HG03442 (cell line): ENCODE measurements around the gene ZNF232.
"Not testable (repeated sequence)": the region's sequence is repeated elsewhere in the genome, so short reads cannot be mapped to it uniquely, and the experiment has no call there.

Experiments used
- ATAC-seq: cut with Tn5 transposase; IDR thresholded peaks from one replicate; pipeline ENCODE4 v1.9.1; 2021; ENCODE audit warnings: mild to moderate bottlenecking, moderate library complexity; ENCODE audit not compliant: unreplicated experiment

ZNF232 gene

GRCh38 chr17:5111402-5112204 is at the start of gene ZNF232:
TSS of gene ZNF232 (minus strand) at chr17:5111878. CDS start at chr17:5111822, 56 bp downstream.
- peak; percentile 91 for ATAC-seq

- ATAC-seq, result not testable (repeated sequence)
These were observed 49.0 kb upstream of the ZNF232 start for GRCh38 chr17:5160702-5161101.

GRCh38 chr17:5146122-5146521 is 34.4 kb upstream of the ZNF232 start:
- ATAC-seq, result not testable (repeated sequence)

- ATAC-seq, result not testable (repeated sequence)
These were observed 31.2 kb upstream of the ZNF232 start for GRCh38 chr17:5142877-5143276.

GRCh38 chr17:5139458-5139732 is 27.7 kb upstream of the ZNF232 start:
- ATAC-seq, result no peak

GRCh38 chr17:5138616-5139457 is 27.2 kb upstream of the ZNF232 start:
- ATAC-seq, result no peak

DNA sequence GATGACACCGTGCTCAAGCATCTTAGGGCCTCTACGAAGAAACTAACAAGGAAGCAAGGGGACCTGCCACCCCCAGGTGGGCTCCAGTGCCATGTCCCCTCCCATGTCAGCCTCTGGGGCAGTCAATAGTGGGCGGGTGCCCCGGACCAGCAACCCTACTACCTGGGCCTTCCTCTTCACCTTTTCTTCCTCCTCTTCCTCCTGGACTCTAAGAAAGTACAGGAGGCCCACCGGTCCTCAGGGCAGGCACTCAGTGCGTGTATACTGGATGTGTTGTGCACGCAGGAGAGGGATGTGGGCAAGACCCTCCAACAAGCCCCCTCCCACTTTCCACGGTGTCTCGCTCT is 26.5 kb upstream of the ZNF232 start:
- ATAC-seq, result not testable (repeated sequence)

DNA sequence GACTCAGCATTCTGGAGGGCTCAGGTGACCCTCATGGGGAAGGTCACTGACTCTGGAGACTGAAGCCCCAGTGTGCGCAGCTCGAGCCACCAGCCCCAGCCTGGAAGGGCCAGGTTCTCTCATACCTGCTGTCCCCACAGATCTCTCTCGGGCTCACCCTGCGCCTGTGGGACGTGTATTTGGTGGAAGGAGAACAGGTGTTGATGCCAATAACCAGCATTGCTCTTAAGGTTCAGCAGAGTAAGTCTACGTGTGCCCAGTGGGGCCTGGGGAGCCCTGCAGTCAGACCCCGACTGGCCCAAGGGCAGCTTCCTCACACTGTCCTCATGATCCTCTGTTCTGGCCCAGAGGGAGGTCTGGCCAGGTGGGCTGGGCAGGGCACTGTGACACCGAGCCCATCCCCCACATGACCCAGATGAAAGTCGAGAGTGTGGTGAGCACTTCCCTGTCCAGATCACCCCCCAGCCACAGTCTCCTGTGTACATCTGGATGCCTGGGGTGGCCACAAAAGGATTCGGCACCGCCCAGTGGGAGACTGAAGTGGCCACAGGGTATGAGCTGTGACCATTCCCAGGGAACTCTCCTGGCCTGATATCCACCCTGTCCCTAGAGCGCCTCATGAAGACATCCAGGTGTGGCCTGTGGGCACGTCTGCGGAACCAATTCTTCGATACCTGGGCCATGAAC is 26.0 kb upstream of the ZNF232 start:
- ATAC-seq, result not testable (repeated sequence)

DNA sequence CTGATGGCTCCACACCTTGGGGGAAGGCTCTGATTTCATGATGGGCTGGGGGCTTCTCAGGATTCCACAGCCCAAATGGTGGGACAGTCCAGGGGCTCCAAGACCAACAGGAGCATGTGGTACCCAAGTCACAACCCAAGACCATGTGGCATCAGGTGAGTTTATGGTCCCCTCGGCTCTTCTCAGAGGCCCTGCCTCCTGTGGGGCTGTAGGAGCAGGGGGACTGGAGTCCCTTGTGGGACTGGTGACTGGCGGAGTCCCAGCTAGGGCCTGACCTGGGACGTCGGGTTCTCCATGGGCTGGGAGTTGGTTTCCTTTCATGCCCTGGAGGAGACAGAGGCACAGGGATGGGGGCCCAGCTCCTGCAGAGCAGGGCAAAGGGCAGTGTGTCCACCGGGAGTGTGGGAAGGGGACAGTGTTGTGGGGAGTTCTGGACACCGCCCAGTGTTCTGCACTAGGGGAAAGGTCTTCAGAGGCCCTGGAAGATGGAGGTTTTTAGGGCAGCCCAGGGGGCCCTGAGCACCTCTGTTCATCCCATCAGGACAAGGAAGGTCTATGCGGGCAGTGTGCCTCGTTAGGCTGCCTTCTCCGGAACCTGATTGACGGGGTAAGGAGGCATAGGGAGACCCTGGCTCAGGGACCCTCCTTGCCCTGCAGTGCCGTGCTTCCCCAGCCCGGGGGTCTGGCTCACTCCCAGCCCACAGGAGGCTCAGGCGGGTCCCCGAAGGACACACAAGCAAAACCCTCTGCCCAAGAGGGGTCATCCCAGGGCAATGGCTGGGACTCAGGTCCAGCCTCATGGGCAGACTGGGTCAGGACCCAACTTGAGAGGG is 25.1 kb upstream of the ZNF232 start:
- ATAC-seq, result not testable (repeated sequence)

GRCh38 chr17:5135726-5136579 is 24.3 kb upstream of the ZNF232 start:
- no peak for ATAC-seq

DNA sequence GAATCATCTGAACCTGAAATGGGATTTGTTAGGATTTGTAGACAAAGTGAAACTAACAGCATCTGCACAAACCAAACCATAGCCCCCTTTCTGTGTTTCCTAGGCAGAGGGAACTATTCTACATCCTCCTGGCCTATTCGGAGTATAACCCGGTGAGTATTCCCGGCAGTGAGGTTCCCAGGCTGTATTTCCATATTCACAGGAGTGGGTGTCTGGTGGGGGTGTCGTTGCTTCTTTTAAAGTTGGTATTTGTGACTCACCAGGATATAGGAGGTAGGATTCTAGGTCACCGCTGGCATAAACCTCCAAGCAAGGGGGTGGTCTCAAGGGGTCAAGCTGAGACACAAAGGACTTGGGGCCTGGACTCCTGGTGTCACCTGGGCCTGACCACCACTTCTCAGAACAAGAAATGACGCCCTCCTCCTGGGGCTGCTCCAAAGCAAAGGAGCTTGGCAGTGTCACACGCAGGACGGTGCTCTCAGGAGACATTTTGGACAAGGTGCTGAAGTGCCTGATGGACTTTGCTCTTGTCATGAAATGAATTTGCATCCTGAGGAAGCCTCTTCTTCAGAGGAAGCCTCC is 23.5 kb upstream of the ZNF232 start:
- not testable (repeated sequence) for ATAC-seq

- ATAC-seq, result not testable (repeated sequence)
These were observed 22.9 kb upstream of the ZNF232 start for GRCh38 chr17:5134571-5134970.

DNA sequence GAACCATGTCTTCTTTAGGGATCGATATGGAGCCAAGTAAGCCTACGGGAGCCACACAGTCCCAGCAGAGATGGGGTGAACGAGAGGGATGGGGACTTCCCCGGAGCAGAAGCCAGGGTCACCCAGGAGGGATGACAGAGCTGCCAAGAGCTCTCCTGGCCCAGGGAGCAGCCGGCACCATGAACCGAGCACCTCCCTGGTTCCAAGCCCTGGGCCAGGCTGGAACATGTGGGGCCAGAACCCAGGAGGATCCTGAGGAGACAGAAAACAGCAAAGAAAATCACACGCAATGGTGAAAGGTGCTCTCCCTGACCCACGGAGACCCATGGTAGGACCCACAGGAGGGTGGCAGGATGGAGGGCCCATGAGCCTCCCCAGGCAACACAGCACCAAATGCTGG is 22.3 kb upstream of the ZNF232 start:
- not testable (repeated sequence) for ATAC-seq

DNA sequence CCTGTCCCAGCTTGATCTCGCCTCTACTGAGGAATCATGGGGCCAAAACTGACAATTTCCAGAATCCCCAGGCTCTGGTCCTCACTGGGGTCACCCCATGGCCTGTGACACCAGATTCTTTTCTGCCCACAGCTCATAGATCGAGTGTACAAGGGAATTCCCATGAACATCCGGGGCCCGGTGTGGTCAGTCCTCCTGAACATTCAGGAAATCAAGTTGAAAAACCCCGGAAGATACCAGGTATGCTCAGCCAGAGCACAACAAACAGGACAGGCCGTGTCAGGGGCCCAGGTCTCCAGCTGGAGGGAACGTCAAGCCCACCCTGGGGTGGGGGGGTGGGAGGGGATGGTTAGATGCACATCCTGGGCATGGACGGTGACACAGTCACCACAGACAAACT is 21.6 kb upstream of the ZNF232 start:
- ATAC-seq, result no peak

GRCh38 chr17:5132503-5133225 is 21.0 kb upstream of the ZNF232 start:
- not testable (repeated sequence) for ATAC-seq

- ATAC-seq, result not testable (repeated sequence)
These were observed 20.3 kb upstream of the ZNF232 start for GRCh38 chr17:5131799-5132502.

- ATAC-seq, result no peak
These were observed 19.6 kb upstream of the ZNF232 start for GRCh38 chr17:5131146-5131715.

DNA sequence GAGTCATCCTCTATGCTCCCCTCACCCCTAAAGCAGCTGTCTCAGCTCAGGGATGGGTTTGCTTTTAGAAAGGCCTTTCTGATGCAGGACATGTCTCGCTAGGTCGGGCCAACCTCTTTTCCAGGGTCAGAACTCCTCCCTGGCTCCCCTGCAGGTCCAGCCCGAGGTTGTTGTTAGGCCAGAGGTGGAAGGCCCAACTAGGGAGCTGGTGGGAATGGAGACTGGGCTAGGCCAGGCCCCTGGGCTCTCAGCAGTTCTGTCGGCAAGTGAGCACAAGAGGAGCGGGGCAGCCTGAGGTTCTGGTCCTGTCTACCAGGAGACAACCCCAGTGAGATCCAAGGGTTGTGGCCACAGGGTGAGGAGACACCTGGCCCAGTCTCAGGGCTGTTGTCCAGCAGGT is 19.0 kb upstream of the ZNF232 start:
- ATAC-seq, result not testable (repeated sequence)
